ENCODE data around the gene PHACTR2.
A peak's percentile ranks its signal among the peaks of the same experiment; 100 is the strongest.
"Not testable (repeated sequence)": the region's sequence is repeated elsewhere in the genome, so short reads cannot be mapped to it uniquely, and the experiment has no call there.

The PHACTR2 gene

GRCh38 chr6:143857651-143858050 lies 179.9 kb downstream of the PHACTR2 start:
- no peak overlapping the region for H3K4me3 ChIP-seq (ENCODE audit: low read depth, low read length)
- no peak for TF ChIP-seq CTCF (IDR thresholded peaks at IDR 0.05; ENCODE audit: insufficient read depth, low read depth, low read length, missing control alignments)
- no peak for DNase-seq (ENCODE audit: low read depth)

- no peak for TF ChIP-seq CTCF (IDR thresholded peaks at IDR 0.05; ENCODE audit: insufficient read depth, low read depth, low read length, missing control alignments)
- no peak overlapping the region for H3K4me3 ChIP-seq (ENCODE audit: low read depth, low read length)
- DNase-seq (ENCODE audit: low read depth) = no peak
These were observed 182.3 kb downstream of the PHACTR2 start for GRCh38 chr6:143859891-143860660.

GRCh38 chr6:143863771-143864170 lies 186.0 kb downstream of the PHACTR2 start:
- no peak overlapping the region for H3K4me3 ChIP-seq (ENCODE audit: low read depth, low read length)
- DNase-seq (ENCODE audit: low read depth) = no peak
- no peak for TF ChIP-seq CTCF (IDR thresholded peaks at IDR 0.05; ENCODE audit: insufficient read depth, low read depth, low read length, missing control alignments)

GRCh38 chr6:143864234-143864633 lies 186.5 kb downstream of the PHACTR2 start, which contains the start of gene ZC2HC1B:
Gene ZC2HC1B (plus strand): TSS chr6:143864474. CDS start chr6:143864540, 66 bp downstream.
- TF ChIP-seq CTCF (IDR thresholded peaks at IDR 0.05; ENCODE audit: insufficient read depth, low read depth, low read length, missing control alignments) = no peak
- DNase-seq (ENCODE audit: low read depth) = no peak
- no peak within 1 kb of the TSS for H3K4me3 ChIP-seq (ENCODE audit: low read depth, low read length)

GRCh38 chr6:143867236-143867635 lies 189.5 kb downstream of the PHACTR2 start:
- no peak for DNase-seq (ENCODE audit: low read depth)
- TF ChIP-seq CTCF (IDR thresholded peaks at IDR 0.05; ENCODE audit: insufficient read depth, low read depth, low read length, missing control alignments) = no peak
- no peak overlapping the region for H3K4me3 ChIP-seq (ENCODE audit: low read depth, low read length)

- DNase-seq (ENCODE audit: low read depth); H3K4me3 ChIP-seq (ENCODE audit: low read depth, low read length): not testable (repeated sequence)
These were observed 191.0 kb downstream of the PHACTR2 start for GRCh38 chr6:143868808-143869207.

- not testable (repeated sequence) for DNase-seq (ENCODE audit: low read depth); H3K4me3 ChIP-seq (ENCODE audit: low read depth, low read length)
These were observed 193.5 kb downstream of the PHACTR2 start for GRCh38 chr6:143871202-143871730.

GRCh38 chr6:143872201-143872600 lies 194.4 kb downstream of the PHACTR2 start:
- peak; percentile 58 for DNase-seq (ENCODE audit: low read depth)
- H3K4me3 ChIP-seq (ENCODE audit: low read depth, low read length) = no peak overlapping the region
- TF ChIP-seq CTCF (IDR thresholded peaks at IDR 0.05; ENCODE audit: insufficient read depth, low read depth, low read length, missing control alignments) = no peak

- not testable (repeated sequence) for DNase-seq (ENCODE audit: low read depth); H3K4me3 ChIP-seq (ENCODE audit: low read depth, low read length)
These were observed 195.8 kb downstream of the PHACTR2 start for GRCh38 chr6:143873600-143873999.

- DNase-seq (ENCODE audit: low read depth); H3K4me3 ChIP-seq (ENCODE audit: low read depth, low read length): not testable (repeated sequence)
These were observed 196.7 kb downstream of the PHACTR2 start for GRCh38 chr6:143874503-143874902.
